ENCODE measurements around the gene TSNAX.
A peak's percentile ranks its signal among the peaks of the same experiment; 100 is the strongest.
"Not testable (repeated sequence)": the region's sequence is repeated elsewhere in the genome, so short reads cannot be mapped to it uniquely, and the experiment has no call there.

Gene TSNAX

GRCh38 chr1:231528172-231529029 lies at the start of gene TSNAX:
TSS of gene TSNAX (plus strand) at chr1:231528669. CDS start at chr1:231528811, 142 bp downstream.
- peak; percentile 94 for DNase-seq (ENCODE audit: low read depth)

DNA sequence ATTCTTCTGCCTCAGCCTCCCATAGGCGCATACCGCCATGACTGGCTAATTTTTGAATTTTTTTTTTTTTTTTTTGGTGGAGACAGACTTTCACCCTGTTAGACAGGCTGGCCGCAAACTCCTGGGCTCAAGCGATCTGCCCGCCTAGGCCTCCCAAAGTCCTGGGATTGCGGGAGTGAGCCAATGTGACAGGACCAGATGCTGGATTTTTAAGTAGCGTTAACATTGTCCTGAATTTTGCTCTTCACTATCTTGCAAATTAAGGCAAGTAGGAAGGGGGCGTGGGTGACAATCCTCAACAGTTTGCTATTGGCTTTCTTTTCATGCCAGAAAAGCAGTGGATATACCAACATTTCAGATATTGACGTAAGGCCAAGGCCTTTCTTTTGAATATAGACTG lies 49.7 kb upstream of the TSNAX start:
- DNase-seq (ENCODE audit: low read depth) = no peak

DNA sequence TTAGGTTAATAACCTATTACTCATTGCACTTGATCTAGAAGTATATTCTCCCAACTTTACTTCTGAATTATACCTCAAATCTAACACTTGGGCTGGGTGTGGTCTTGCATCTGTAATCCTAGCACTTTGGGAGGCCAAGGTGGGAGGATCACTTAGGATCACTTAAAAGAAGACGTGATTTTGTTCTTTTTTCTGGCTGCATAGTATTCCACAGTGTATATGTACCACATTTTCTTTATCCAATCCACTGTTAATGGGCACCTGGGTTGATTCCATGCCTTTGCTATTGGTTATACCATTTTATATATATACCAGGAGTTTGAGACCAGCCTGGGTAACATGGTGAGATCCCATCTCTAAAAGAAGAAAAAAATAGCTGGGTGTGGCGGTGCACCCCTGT lies 48.5 kb upstream of the TSNAX start:
- DNase-seq (ENCODE audit: low read depth) = no peak

DNA sequence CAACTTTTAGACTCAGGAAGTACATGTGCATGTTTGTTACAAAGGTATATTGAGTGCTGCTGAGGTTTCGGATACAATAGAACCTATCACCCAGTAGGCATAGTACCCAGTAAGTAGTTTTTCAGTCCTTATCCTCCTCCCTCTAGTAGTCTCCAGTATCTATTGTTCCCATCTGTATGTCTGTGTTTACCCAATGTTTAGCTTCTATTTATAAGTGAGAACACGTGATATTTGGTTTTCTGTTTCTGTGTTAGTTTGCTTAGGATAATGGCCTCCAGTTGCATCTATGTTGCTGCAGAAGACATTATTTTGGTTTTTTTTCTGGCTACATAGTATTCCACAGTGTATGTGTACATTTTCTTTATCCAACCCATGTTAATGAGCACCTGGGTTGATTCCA lies 47.2 kb upstream of the TSNAX start:
- no peak for DNase-seq (ENCODE audit: low read depth)

DNA sequence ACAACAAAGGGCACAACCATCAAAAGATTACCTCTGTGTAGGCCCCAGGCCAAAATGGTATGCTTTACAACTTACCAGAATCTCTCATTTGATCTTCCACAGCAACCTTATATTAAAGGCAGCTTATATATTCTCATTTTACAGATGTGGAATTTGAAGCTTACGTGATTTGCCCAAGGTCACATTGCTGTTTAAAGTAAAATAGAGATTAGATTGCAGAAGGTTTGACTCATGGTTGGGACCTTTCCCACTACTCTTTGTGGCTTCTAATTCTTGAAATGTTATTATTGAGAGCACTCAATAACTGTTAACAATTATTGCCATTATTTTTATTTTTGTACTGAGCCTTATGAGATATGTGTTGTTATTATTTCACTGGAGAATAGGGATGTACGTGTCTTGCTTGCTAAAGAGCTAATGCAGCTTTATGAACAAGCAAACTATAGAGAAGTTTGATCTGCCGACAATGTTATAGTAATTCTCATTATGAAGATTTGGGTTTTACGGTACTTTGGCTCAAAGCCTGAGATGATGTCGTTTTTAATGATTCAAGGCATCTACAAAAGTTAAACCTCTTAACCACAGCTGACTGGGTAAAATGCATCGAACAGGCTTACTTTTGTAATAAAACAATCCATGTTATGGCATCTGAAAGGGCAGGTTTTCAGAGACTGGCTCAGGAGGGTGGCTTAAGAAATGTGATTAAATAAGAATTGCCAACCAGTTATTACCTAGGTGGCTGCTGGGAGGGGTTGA lies 43.3 kb upstream of the TSNAX start:
- no peak for DNase-seq (ENCODE audit: low read depth)

- DNase-seq (ENCODE audit: low read depth) = peak; percentile 80
Observed at GRCh38 chr1:231487019-231487418, 41.5 kb upstream of the TSNAX start.

DNA sequence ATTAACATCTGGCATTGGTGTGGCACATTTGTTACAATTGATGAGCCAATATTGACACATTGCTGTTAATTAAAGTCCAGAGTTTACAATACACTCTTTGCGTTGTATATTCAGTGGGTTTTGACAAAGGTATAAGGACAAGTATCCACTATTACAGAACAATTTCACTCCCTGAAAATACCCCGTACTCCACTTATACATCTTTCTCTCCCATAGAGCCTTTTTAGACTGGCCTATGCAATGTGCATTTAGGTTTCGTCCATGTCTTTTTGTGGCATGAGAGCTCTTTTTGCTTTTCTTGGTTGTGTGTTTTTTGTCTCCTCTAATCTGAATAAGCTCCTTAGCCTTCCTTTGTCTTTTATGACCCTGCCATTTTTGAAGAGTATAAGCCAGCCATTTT lies 40.6 kb upstream of the TSNAX start:
- no peak for DNase-seq (ENCODE audit: low read depth)

DNA sequence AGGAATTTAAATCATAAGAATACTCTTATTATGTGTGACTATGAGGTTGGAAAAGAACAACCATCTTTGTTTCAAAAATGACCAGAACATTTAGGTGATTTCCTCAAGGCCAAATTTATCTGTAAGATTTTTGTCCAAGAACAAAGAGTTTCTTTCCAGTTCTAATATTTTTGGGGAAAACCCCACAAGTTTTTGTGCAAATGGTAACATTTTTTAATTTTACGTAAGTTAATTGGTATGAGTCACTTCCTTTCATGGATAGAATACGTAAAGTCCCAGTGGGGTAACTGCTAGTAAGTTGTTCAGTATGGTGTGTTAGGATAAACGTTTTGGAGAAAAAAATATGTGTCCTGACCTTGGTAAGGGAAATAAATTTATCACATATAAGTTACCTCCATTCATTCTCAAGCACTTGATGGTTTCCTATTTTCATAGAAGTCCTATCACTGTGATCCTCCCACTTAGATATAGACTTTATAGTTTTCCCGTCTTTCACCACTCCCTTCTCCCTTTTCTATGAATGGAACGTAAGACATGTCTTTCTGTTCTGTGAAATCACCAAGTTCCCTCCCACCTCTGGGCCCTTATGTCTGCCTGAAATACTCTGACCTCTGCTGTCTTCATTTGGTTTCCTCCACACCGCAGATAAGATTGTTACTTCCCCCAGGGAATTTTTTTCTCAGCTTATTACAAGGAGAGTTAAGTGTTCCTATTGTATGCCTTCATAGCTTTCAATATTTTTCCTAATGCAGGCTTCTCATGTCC lies 34.9 kb upstream of the TSNAX start:
- peak; percentile 58 for DNase-seq (ENCODE audit: low read depth)

GRCh38 chr1:231494439-231495110 lies 33.9 kb upstream of the TSNAX start:
- no peak for DNase-seq (ENCODE audit: low read depth)

- DNase-seq (ENCODE audit: low read depth) = peak; percentile 24
Observed at GRCh38 chr1:231497629-231498152, 30.8 kb upstream of the TSNAX start.

DNA sequence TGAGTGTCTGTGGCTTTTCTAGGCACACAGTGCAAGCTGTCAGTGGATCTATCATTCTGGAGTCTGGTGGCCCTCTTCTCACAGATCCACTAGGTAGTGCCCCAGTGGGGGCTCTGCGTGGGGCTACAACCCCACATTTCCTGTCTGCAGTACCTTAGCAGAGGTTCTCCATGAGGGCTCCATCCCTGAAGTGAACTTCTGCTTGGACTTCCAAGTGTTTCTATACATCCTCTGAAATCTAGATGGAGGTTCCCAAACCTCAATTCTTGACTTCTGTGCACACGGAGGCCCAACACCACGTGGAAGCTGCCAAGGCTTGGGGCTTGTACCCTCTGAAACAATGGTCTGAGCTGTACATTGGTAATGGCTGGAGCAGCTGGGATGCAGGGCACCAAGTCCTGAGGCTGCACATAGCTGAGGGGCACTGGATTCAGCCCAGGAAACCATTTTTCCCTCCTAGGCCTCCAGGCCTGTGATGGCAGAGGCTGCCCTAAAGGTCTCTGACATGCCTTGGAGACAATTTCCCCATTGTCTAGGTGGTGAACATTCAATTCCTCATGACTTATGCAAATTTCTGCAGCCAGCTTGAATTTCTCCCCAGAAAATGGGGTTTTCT lies 29.2 kb upstream of the TSNAX start:
- DNase-seq (ENCODE audit: low read depth) = no peak

- no peak for DNase-seq (ENCODE audit: low read depth)
Observed at GRCh38 chr1:231500666-231501065, 27.8 kb upstream of the TSNAX start.

- not testable (repeated sequence) for DNase-seq (ENCODE audit: low read depth)
Observed at GRCh38 chr1:231503168-231503567, 25.3 kb upstream of the TSNAX start.

DNA sequence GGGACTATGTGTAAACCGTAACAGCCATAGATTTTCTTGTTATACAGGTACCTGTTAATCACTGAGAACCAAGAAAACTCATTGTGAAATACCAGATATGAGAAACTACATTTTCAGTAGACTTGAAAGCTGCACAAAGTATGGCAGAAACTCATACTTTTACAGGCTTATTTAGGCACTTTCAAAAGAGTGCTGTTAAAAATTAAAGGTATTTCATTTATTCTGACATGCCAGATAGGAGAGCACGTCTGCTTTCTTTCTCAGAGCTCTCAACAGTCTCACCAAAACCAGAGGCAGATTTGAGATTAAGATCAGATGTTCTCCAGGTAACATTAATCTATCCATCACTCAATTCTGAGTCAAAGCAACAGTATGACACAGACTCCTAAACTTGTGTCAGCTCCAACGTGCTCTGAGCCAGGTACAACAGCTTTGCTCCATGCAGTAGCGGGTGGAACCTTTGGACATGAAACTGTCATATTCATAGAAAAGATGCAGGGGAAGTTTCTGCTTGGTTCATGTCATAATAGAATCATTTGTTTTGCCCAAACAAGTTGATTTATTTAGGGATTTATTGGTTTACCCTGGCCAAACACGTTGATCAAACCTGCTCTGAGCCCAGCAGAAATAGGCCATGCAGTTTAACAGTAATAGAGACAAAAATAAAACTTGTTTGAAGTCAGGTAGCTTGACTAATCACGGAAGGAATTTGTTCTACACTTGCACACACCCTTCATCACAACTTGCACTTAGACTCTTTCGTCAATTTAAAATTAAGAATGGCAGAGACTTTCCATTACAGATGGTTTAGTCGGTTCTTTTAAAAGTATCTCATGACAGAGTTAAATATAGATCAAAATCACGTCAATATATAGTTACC lies 20.8 kb upstream of the TSNAX start:
- DNase-seq (ENCODE audit: low read depth) = no peak

DNA sequence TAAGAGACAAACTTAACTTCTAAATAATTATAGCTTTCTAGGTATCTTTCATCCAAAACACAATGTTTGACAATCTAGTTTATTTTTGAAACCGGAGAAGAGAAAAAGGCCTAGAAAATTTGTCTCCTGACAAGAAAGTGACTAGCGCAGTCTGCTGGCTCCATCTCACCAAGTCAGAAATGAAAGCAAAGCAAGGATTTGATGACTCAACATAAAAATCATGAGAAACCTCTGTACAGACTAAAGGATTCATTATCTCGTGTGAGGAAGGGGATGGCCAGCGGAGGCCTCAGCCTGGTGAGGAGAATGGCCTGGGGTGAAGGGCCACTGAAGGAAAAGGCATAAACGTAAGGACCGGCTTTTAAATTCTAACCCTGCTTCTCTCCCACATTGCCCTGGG lies 20.0 kb upstream of the TSNAX start:
- DNase-seq (ENCODE audit: low read depth) = no peak

GRCh38 chr1:231508941-231509340 lies 19.5 kb upstream of the TSNAX start:
- DNase-seq (ENCODE audit: low read depth) = no peak

GRCh38 chr1:231512147-231512698 lies 16.2 kb upstream of the TSNAX start:
- peak; percentile 87 for DNase-seq (ENCODE audit: low read depth)

DNA sequence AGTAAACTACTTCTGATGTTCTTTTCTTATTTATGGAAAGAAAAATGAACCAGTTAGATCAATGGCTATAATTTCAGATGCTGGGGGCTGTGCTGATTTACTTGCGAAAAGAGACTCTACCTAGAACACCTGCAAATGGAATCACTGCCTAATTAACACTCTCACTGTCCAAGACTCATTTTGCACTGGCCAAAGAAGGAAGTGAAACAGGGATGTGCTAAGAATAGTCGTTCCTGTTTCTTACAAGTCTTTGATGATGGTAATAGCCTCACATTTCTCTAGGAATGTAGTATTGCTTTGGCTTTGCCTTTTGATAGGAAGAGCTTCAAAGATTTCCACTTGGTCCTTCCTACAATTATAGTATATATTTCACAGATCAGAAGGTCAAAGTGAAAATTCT lies 12.7 kb upstream of the TSNAX start:
- DNase-seq (ENCODE audit: low read depth) = no peak

GRCh38 chr1:231517076-231517475 lies 11.4 kb upstream of the TSNAX start:
- no peak for DNase-seq (ENCODE audit: low read depth)

- DNase-seq (ENCODE audit: low read depth) = no peak
Observed at GRCh38 chr1:231518485-231519034, 9.9 kb upstream of the TSNAX start.
